Esophagus squamous epithelium (tissue), 4 donors: ENCODE measurements around the gene NRM.

ENCODE experiments used
- POLR2A ChIP-seq, 4 donors: fragments of 450-650 bp; IDR thresholded peaks; one replicate each; pipeline ENCODE4 v1.6.1; 2017; ENCODE audit warnings: antibody characterized with exemption in 4 of 4, mild to moderate bottlenecking in 4 of 4, moderate library complexity in 3 of 4
- TF ChIP-seq, protein P1 (sequence below), 6 experiments: fragments of 450-650 bp in 4 of 6; fragments of 200-600 bp in 2 of 6; sonication (generic) in 2 of 6; IDR thresholded peaks; one replicate each; pipeline ENCODE4 v1.5.1; 2016 to 2019; ENCODE audit warnings: antibody characterized with exemption in 6 of 6, mild to moderate bottlenecking in 4 of 6, moderate library complexity in 4 of 6

GRCh38 chr6:30719791-30720737 is 29.3 kb upstream of the NRM start, which contains the start of gene TUBB:
- peak in 3 of 4 donors; percentile 66 to 95 (median 90) for TF ChIP-seq POLR2A (IDR thresholded peaks at IDR 0.05)
- TF ChIP-seq, protein P1, sequence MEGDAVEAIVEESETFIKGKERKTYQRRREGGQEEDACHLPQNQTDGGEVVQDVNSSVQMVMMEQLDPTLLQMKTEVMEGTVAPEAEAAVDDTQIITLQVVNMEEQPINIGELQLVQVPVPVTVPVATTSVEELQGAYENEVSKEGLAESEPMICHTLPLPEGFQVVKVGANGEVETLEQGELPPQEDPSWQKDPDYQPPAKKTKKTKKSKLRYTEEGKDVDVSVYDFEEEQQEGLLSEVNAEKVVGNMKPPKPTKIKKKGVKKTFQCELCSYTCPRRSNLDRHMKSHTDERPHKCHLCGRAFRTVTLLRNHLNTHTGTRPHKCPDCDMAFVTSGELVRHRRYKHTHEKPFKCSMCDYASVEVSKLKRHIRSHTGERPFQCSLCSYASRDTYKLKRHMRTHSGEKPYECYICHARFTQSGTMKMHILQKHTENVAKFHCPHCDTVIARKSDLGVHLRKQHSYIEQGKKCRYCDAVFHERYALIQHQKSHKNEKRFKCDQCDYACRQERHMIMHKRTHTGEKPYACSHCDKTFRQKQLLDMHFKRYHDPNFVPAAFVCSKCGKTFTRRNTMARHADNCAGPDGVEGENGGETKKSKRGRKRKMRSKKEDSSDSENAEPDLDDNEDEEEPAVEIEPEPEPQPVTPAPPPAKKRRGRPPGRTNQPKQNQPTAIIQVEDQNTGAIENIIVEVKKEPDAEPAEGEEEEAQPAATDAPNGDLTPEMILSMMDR (IDR thresholded peaks at IDR 0.05): peak in 5 of 6 experiments; percentile 10 to 23 (median 14)
